H9 (cell line): ENCODE measurements around the gene PCDHGA3. TPM values are rescaled to one million over a fixed set of nuclear protein-coding genes. Genes with fewer than 3 reads are reported as not detected.

Experiments
- DNase-seq: peaks from one replicate; pipeline ENCODE4 v3.0.0-alpha.2; 2017
- H2AFZ ChIP-seq: one replicate; pipeline ENCODE4 v1.6.1; 2013; ENCODE audit warnings: mild to moderate bottlenecking, low read length, control low read depth, moderate library complexity
- H2AK5ac ChIP-seq: 2 replicates; pipeline ENCODE4 v1.6.1; 2013; ENCODE audit warnings: low read length, control low read depth, mixed read lengths; ENCODE audit not compliant: insufficient read length
- H2BK120ac ChIP-seq: one replicate; pipeline ENCODE4 v1.6.1; 2013; ENCODE audit warnings: low read depth, mild to moderate bottlenecking, low read length, control low read depth, inconsistent platforms; ENCODE audit not compliant: poor library complexity, severe bottlenecking
- H2BK12ac ChIP-seq: 2 replicates; pipeline ENCODE4 v1.6.1; 2013; ENCODE audit warnings: low read length, control low read depth, mixed read lengths, low read depth; ENCODE audit not compliant: insufficient read length
- H2BK15ac ChIP-seq: 2 replicates; pipeline ENCODE4 v1.6.1; 2013; ENCODE audit warnings: low read depth, low read length, control low read depth
- H2BK20ac ChIP-seq: one replicate; pipeline ENCODE4 v1.6.1; 2013; ENCODE audit warnings: low read depth, mild to moderate bottlenecking, low read length, control low read depth, inconsistent platforms; ENCODE audit not compliant: poor library complexity, severe bottlenecking
- H2BK5ac ChIP-seq: 2 replicates; pipeline ENCODE4 v1.6.1; 2013; ENCODE audit warnings: low read length, control low read depth, mixed read lengths; ENCODE audit not compliant: insufficient read length
- H3K14ac ChIP-seq: 2 replicates; pipeline ENCODE4 v1.6.1; 2013; ENCODE audit warnings: low read length, control low read depth; ENCODE audit not compliant: insufficient read depth
- H3K18ac ChIP-seq: 2 replicates; pipeline ENCODE4 v1.6.1; 2013; ENCODE audit warnings: low read depth, mild to moderate bottlenecking, mixed read lengths, low read length, control low read depth; ENCODE audit not compliant: insufficient read length
- H3K23ac ChIP-seq: 2 replicates; pipeline ENCODE4 v1.6.1; 2013; ENCODE audit warnings: low read length, control low read depth, mixed read lengths, low read depth; ENCODE audit not compliant: insufficient read length
- H3K23me2 ChIP-seq: 2 replicates; pipeline ENCODE4 v1.6.1; 2013; ENCODE audit warnings: low read depth, mild to moderate bottlenecking, mixed read lengths, low read length, control low read depth; ENCODE audit not compliant: insufficient read length, poor library complexity, severe bottlenecking
- H3K27ac ChIP-seq: 2 replicates; pipeline ENCODE4 v1.5.1; 2013; ENCODE audit warnings: low read length, control low read depth, mixed read lengths, low read depth; ENCODE audit not compliant: insufficient read length
- H3K27me3 ChIP-seq: 2 replicates; pipeline ENCODE4 v1.6.1; 2013; ENCODE audit warnings: low read length, control low read depth, inconsistent platforms; ENCODE audit not compliant: insufficient read depth
- H3K4ac ChIP-seq: 2 replicates; pipeline ENCODE4 v1.6.1; 2013; ENCODE audit warnings: low read depth, mild to moderate bottlenecking, control low read depth, inconsistent platforms, low read length, moderate library complexity
- H3K4me1 ChIP-seq: 2 replicates; pipeline ENCODE4 v1.6.1; 2013; ENCODE audit warnings: low read length, control low read depth, inconsistent platforms; ENCODE audit not compliant: insufficient read depth
- H3K4me2 ChIP-seq: 2 replicates; pipeline ENCODE4 v1.6.1; 2013; ENCODE audit warnings: low read length, control low read depth, mixed read lengths; ENCODE audit not compliant: insufficient read length, insufficient read depth
- H3K56ac ChIP-seq: 2 replicates; pipeline ENCODE4 v1.6.1; 2013; ENCODE audit warnings: low read depth, mild to moderate bottlenecking, mixed read lengths, low read length, control low read depth; ENCODE audit not compliant: insufficient read length
- H3K79me1 ChIP-seq: 2 replicates; pipeline ENCODE4 v1.6.1; 2013; ENCODE audit warnings: low read depth, mild to moderate bottlenecking, moderate library complexity, low read length, control low read depth, inconsistent platforms; ENCODE audit not compliant: insufficient read depth, poor library complexity, severe bottlenecking
- H3K79me2 ChIP-seq: 2 replicates; pipeline ENCODE4 v1.6.1; 2013; ENCODE audit warnings: low read length, control low read depth, inconsistent platforms; ENCODE audit not compliant: insufficient read depth
- H3K9ac ChIP-seq: 2 replicates; pipeline ENCODE4 v1.6.1; 2013; ENCODE audit warnings: low read length, control low read depth, mixed read lengths; ENCODE audit not compliant: insufficient read length; ENCODE audit errors: extremely low read depth
- H3K9me3 ChIP-seq: one replicate; pipeline ENCODE4 v1.6.1; 2013; ENCODE audit warnings: low read depth, low read length, inconsistent platforms; ENCODE audit not compliant: control insufficient read depth
- H3T11ph ChIP-seq: one replicate; pipeline ENCODE4 v1.6.1; 2013; ENCODE audit warnings: mild to moderate bottlenecking, low read length, control low read depth, inconsistent platforms
- H4K20me1 ChIP-seq: one replicate; pipeline ENCODE4 v1.6.1; 2013; ENCODE audit not compliant: control insufficient read depth, insufficient read length, insufficient read depth
- H4K5ac ChIP-seq: 2 replicates; pipeline ENCODE4 v1.6.1; 2013; ENCODE audit warnings: low read depth, mild to moderate bottlenecking, mixed read lengths, low read length, control low read depth; ENCODE audit not compliant: insufficient read length
- H4K8ac ChIP-seq: replicated peaks from 2 replicates; pipeline ENCODE4 v1.6.1; 2013; ENCODE audit warnings: low read length, control low read depth, mixed read lengths, low read depth; ENCODE audit not compliant: insufficient read length
- H4K91ac ChIP-seq: 2 replicates; pipeline ENCODE4 v1.6.1; 2013; ENCODE audit warnings: low read depth, mild to moderate bottlenecking, moderate library complexity, mixed read lengths, low read length, control low read depth; ENCODE audit not compliant: insufficient read length
- H3K27ac Mint-ChIP-seq, 3 experiments: 2 replicates in 2 of 3; 3 replicates in 1 of 3; pipeline ENCODE4 v1.8.0; 2020 to 2021; ENCODE audit warnings: mixed read lengths in 3 of 3, mild to moderate bottlenecking in 1 of 3, moderate library complexity in 1 of 3
- H3K27me3 Mint-ChIP-seq: 2 replicates; pipeline ENCODE4 v1.8.0; 2021; ENCODE audit warnings: low read depth, mild to moderate bottlenecking, moderate library complexity, mixed read lengths
- H3K36me3 Mint-ChIP-seq, 3 experiments: 2 replicates in 2 of 3; 3 replicates in 1 of 3; pipeline ENCODE4 v1.8.0; 2020 to 2021; ENCODE audit warnings: low read depth in 3 of 3, mixed read lengths in 3 of 3; ENCODE audit not compliant: insufficient read depth in 1 of 3
- H3K4me1 Mint-ChIP-seq, 2 experiments: 2 replicates each; pipeline ENCODE4 v1.8.0; 2020; ENCODE audit warnings: mixed read lengths in 2 of 2
- H3K4me3 Mint-ChIP-seq, 2 experiments: 2 replicates in 1 of 2; 3 replicates in 1 of 2; pipeline ENCODE4 v1.8.0; 2020 to 2021; ENCODE audit warnings: mild to moderate bottlenecking in 2 of 2, mixed read lengths in 2 of 2, moderate library complexity in 1 of 2
- H3K9me3 Mint-ChIP-seq, 2 experiments: 2 replicates in 1 of 2; 3 replicates in 1 of 2; pipeline ENCODE4 v1.8.0; 2020; ENCODE audit warnings: mild to moderate bottlenecking in 2 of 2, mixed read lengths in 2 of 2, moderate library complexity in 1 of 2
- WGBS: extraction: QIAGEN DNeasy Blood & Tissue Kit; methylation state at CpG from one replicate; pipeline ENCODE4 v1.1.7; 2013; ENCODE audit warnings: missing lambda C conversion rate, low lambda C conversion rate, mixed read lengths; ENCODE audit not compliant: insufficient read length; ENCODE audit errors: extremely low coverage; 5-methylcytosine and 5-hydroxymethylcytosine counted together
- total RNA-seq: library from RNA; stranded (reverse); gene quantifications from 2 replicates; pipeline ENCODE4 v1.2.1, GENCODE V29; 2021
- TF ChIP-seq, protein P1 (sequence below): fragments of 200-600 bp; sonication (generic); conservative IDR thresholded peaks from 3 replicates; pipeline ENCODE4 v1.8.0; 2021; ENCODE audit warnings: antibody characterized with exemption, mild to moderate bottlenecking

PCDHGA3 gene
- total RNA-seq, 1 experiment from 2014 or later, result 0.94 TPM

DNA sequence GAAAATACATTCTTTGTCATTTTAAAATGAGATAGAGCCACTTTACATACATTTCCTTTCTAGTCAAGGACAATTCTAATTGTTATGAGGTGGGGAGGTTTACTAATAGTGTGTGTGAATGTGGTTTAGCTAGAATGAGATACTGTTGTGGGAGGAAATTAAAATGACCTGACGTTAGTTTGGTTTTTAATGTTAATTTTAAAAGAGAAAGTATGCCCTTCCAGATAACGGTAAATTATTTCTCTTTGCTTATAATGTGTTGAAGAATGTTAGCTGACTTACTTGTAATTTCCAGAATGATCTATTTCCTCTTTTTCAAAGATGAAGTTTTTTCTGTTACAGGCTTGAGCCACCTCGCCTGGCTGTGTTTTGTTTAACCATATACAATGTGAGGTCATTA is 21.4 kb upstream of the PCDHGA3 start:
- DNase-seq, result no peak
- H2AK5ac ChIP-seq, result no peak overlapping the region
- H3K14ac ChIP-seq, result no peak overlapping the region
- H3K27me3 ChIP-seq, result no peaks in the 10 kb centered on the region
- no peak overlapping the region for H3K9ac ChIP-seq
- no peak overlapping the region for H2AFZ ChIP-seq
- Mint-ChIP-seq H3K9me3 (peaks cover 51 to 71% of the 10 kb centered on the region in 2 experiments), H3K4me1 (peaks cover 13 to 21% of the 10 kb centered on the region in 2 experiments), H3K36me3 (peaks cover 30 to 45% (median 35%) of the 10 kb centered on the region in 3 experiments), H3K27me3 (peaks cover 5% of the 10 kb centered on the region), H3K27ac (no peak overlapping the region), H3K4me3 (no peak overlapping the region; a peak in 1 of 5 replicates)
- H3K27ac ChIP-seq, result no peak overlapping the region
- H3K79me2 ChIP-seq, result peaks cover 6% of the 10 kb centered on the region; the same call in 1 of the 2 replicates
- H2BK120ac ChIP-seq, result no peak overlapping the region
- no peak overlapping the region for H3K18ac ChIP-seq
- no peak overlapping the region for H3K4me2 ChIP-seq
- H3T11ph ChIP-seq, result no peak overlapping the region
- no peak overlapping the region for H2BK5ac ChIP-seq
- no peaks in the 10 kb centered on the region for H3K4me1 ChIP-seq
- no peak overlapping the region for H3K56ac ChIP-seq
- no peak overlapping the region for H2BK12ac ChIP-seq
- H4K8ac ChIP-seq, result no peak overlapping the region
- no peak overlapping the region for H3K23ac ChIP-seq
- no peak overlapping the region for H3K4ac ChIP-seq
- no peak overlapping the region for H4K5ac ChIP-seq
- no peak overlapping the region for H4K91ac ChIP-seq
- no peak overlapping the region for H2BK15ac ChIP-seq
- no peaks in the 10 kb centered on the region for H4K20me1 ChIP-seq
- H2BK20ac ChIP-seq, result no peak overlapping the region
- peaks cover 2% of the 10 kb centered on the region for H3K79me1 ChIP-seq
- H3K9me3 ChIP-seq, result peaks cover 22% of the 10 kb centered on the region
- WGBS, result 100% methylated on average over 1 of the region's 3 CpGs
- TF ChIP-seq, protein P1, sequence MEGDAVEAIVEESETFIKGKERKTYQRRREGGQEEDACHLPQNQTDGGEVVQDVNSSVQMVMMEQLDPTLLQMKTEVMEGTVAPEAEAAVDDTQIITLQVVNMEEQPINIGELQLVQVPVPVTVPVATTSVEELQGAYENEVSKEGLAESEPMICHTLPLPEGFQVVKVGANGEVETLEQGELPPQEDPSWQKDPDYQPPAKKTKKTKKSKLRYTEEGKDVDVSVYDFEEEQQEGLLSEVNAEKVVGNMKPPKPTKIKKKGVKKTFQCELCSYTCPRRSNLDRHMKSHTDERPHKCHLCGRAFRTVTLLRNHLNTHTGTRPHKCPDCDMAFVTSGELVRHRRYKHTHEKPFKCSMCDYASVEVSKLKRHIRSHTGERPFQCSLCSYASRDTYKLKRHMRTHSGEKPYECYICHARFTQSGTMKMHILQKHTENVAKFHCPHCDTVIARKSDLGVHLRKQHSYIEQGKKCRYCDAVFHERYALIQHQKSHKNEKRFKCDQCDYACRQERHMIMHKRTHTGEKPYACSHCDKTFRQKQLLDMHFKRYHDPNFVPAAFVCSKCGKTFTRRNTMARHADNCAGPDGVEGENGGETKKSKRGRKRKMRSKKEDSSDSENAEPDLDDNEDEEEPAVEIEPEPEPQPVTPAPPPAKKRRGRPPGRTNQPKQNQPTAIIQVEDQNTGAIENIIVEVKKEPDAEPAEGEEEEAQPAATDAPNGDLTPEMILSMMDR, result no peak
- peaks cover 12% of the 10 kb centered on the region for H3K23me2 ChIP-seq
